Measurements from ENCODE around the gene POP7. TPM values are rescaled to one million over a fixed set of nuclear protein-coding genes. Genes with fewer than 3 reads are reported as not detected.

POP7 gene
- polyA plus RNA-seq, 1 experiment: 35.2 TPM

DNA sequence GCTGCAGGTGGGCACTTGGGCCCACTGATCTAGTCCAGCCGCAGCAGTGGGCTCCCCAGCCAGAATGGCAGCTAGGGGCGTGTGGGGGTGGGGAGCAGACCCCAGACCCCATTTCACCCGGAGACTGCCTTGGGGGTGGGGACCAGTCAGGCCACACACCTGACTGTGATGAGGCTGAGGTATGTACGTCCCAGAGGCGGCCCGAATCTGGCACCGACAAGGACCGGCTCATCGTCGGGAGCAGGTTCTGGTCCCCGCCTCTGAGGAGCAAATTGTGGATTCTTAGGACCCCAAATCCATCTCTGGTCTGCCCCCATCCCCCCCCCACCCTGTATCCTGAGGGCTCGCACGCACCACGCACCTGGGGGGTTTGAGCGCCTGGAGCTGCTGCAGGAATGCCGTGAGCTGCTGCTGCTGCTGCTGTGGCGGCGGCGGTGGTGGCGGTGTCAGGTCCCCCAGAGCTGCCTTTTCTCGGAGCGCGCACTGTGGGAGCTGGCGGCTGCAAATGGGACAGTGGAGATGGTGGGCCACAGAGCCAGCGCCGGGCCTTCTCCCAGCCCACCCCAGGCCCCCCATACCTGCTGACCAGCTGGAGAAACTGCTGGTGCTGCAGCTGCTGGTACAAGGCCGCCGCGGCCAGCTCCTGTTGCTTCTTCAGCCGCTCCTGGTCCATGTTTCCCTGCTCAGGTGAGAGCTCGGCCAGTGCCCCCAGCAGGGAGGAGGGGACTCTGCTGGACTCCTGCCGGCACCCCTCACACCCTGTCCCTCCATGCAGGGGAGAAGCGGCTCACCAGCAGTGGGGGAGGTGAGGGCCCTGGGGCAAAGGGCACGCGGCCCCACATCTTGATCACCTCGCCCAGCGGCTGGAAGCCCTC is 22.0 kb upstream of the POP7 start:
- no peak overlapping the region for H3K4me3 ChIP-seq (ENCODE audit: low read depth, low read length)
- ChIA-PET CTCF (interaction anchor here (0.6 to 10.3 kb wide), 5 partner anchors 7 to 692 kb away, joined by 3 to 110 read pairs (median 4); partner anchors contain the start of genes GIGYF1 and SLC12A9), POLR2A (no interaction called here)
- H3K27me3 ChIP-seq (ENCODE audit: control insufficient read depth, insufficient read depth, low read length): no peaks in the 10 kb centered on the region
- TF ChIP-seq, protein P1, sequence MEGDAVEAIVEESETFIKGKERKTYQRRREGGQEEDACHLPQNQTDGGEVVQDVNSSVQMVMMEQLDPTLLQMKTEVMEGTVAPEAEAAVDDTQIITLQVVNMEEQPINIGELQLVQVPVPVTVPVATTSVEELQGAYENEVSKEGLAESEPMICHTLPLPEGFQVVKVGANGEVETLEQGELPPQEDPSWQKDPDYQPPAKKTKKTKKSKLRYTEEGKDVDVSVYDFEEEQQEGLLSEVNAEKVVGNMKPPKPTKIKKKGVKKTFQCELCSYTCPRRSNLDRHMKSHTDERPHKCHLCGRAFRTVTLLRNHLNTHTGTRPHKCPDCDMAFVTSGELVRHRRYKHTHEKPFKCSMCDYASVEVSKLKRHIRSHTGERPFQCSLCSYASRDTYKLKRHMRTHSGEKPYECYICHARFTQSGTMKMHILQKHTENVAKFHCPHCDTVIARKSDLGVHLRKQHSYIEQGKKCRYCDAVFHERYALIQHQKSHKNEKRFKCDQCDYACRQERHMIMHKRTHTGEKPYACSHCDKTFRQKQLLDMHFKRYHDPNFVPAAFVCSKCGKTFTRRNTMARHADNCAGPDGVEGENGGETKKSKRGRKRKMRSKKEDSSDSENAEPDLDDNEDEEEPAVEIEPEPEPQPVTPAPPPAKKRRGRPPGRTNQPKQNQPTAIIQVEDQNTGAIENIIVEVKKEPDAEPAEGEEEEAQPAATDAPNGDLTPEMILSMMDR (IDR thresholded peaks at IDR 0.05; ENCODE audit: insufficient read depth, low read depth, low read length): no peak
- no peak for DNase-seq (ENCODE audit: low read depth)
- H3K36me3 ChIP-seq (ENCODE audit: control insufficient read depth, insufficient read depth, low read length): peaks cover 65% of the 10 kb centered on the region

DNA sequence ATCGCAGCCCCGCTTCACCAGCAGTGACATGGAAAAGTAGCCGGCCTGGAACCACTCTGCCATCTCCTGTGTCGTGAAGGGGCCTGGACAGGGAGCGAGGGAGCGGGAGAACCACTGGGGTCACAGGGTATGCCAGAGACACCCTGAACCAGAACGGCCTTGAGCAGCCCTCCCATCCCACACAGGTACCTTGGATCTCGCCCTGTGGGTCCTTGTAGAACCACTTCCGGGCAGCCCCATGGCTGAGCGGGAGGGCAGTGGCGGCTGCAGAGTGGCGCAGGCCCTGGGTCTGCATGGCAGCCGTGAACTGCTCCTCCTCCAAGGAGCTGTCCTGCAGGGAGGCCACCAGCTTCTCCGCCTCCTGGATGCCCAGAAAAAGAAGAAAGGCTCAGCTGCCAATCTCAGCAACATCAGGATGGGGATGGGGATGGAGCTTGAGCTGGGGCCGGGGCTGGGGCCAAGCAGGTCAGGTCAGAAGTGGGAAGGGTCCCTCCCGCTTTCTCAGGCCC is 21.3 kb upstream of the POP7 start:
- TF ChIP-seq, protein P1 (IDR thresholded peaks at IDR 0.05; ENCODE audit: insufficient read depth, low read depth, low read length): no peak
- CTCF ChIA-PET: interaction anchor here (0.6 to 10.3 kb wide), 3 partner anchors 7 to 693 kb away, joined by 3 to 110 read pairs (median 4); partner anchors contain the start of gene GIGYF1

DNA sequence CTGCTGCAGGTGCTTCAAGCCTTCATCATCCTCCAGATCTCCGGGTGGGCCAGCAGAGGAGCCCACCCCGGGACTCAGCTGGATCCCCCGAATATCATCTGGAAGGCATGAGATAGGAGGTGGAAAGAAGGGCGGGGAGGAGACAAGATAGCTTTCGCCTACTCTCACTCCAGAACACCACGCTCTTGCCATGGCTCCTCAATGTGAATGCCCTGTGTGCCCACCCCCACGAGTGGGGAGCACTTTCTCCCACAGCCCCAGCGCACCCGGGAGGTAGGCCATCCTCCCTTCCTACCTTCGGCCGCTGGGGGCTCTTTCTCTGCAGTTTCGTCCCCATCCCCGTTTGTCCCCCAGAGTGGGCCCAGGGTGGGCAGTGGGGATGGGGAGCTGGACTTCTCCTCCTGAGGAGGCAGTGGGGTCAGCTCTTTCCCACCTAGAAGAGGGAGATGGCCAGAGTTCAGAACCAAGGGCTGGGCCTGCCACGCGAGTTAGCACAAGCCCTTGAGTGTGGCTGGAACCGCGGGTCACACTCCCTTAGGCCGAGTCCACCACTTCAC is 20.8 kb upstream of the POP7 start:
- ChIA-PET CTCF (interaction anchor here (1.0 to 10.3 kb wide), 2 partner anchors 6 to 20 kb away, joined by 4 to 110 read pairs; partner anchors contain the start of gene GIGYF1), POLR2A (no interaction called here)
- DNase-seq (ENCODE audit: low read depth): no peak

More for the DNA sequence above, 21.3 kb upstream of the POP7 start:
- DNase-seq (ENCODE audit: low read depth): no peak
- POLR2A ChIA-PET: no interaction called here
- H3K36me3 ChIP-seq (ENCODE audit: control insufficient read depth, insufficient read depth, low read length): peaks cover 64% of the 10 kb centered on the region
- H3K27me3 ChIP-seq (ENCODE audit: control insufficient read depth, insufficient read depth, low read length): no peaks in the 10 kb centered on the region
- H3K4me3 ChIP-seq (ENCODE audit: low read depth, low read length): no peak overlapping the region

DNA sequence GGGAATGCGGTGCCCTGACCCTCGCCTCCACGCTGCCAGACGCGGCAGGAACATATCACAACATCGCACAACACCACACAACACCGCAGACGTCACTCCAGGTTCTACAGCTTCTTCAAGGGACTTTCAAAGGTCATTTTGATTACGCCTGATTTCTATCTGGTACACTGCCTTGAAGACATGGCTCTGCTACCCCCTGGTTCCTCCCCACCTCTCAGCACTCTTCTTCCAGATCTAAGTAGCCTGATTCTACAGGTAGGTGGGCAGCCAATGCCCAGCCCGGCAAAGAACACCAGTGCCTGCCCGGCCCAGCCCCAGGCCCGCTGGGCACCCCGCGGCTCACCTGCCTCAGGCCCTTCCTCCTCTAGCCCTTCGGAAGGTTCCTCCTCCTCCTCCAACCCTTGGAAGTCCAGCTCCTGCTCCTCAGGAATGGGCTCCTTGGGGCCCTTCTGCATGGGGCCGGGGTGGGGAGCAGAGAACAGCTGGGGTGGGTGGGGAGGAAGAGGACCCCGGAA is 20.2 kb upstream of the POP7 start:
- Histone ChIP-seq H3K4me3 (ENCODE audit: low read depth, low read length) (no peak overlapping the region), H3K27me3 (ENCODE audit: control insufficient read depth, insufficient read depth, low read length) (no peaks in the 10 kb centered on the region), H3K36me3 (ENCODE audit: control insufficient read depth, insufficient read depth, low read length) (peaks cover 60% of the 10 kb centered on the region)
- POLR2A ChIA-PET: no interaction called here
- CTCF ChIA-PET: interaction anchor here (1.0 to 10.3 kb wide), 3 partner anchors 6 to 123 kb away, joined by 4 to 162 read pairs (median 110); partner anchors contain the start of gene GIGYF1
- no peak for DNase-seq (ENCODE audit: low read depth)
- TF ChIP-seq, protein P1 (IDR thresholded peaks at IDR 0.05; ENCODE audit: insufficient read depth, low read depth, low read length): no peak

More for the DNA sequence above, 20.8 kb upstream of the POP7 start:
- TF ChIP-seq, protein P1 (IDR thresholded peaks at IDR 0.05; ENCODE audit: insufficient read depth, low read depth, low read length): no peak
- no peak overlapping the region for H3K4me3 ChIP-seq (ENCODE audit: low read depth, low read length)
- H3K36me3 ChIP-seq (ENCODE audit: control insufficient read depth, insufficient read depth, low read length): peaks cover 63% of the 10 kb centered on the region
- no peaks in the 10 kb centered on the region for H3K27me3 ChIP-seq (ENCODE audit: control insufficient read depth, insufficient read depth, low read length)

Measured in BJ (cell line).